Fibroblast of skin of left quadriceps (primary cell): Measurements from ENCODE around the gene SDK2.

Experiments
- DNase-seq, 2 experiments: peaks; one replicate each; pipeline ENCODE4 v3.0.0-alpha.2; 2013; ENCODE audit warnings: low read depth in 2 of 2

The SDK2 gene

DNA sequence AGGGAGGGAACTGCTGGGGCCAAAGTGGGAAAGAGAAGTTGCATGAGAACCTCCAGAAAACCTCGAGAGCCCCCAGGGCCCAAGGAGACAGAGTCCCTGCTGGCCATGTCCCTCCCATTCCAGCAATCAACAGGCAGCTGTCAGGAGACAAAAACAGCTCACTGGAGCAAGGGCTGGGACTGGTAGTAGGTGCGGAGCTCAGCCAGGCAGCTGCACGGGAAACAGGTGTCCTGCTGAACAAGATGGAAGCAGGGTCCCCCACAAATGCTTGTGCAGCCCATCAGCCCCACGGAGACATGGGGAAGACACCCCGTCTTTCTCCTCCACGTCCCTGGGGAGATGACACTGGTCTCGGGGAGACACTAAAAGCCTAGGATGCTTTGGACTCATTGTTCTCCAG is 34.5 kb downstream of the SDK2 start:
- no peak for DNase-seq

DNA sequence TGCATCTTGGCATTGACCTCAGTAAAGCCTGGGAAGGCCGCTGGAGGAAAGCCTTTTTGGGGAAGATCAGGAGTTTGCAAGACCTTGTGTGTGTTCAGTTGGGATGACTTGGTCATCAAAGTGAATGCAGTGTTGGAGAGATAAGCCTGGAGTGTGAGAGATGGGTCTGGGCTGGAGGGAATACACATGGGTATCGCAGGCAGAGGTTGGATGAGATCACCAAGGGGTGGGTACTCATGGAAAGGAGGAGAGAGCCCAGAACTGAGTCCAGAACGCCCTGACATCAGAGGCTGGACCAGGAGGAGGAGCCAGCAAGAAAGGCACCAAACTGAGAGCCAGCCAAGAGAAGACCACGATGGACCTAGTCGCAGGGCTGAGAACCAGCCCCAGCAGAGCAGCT is 35.2 kb downstream of the SDK2 start:
- no peak for DNase-seq

DNA sequence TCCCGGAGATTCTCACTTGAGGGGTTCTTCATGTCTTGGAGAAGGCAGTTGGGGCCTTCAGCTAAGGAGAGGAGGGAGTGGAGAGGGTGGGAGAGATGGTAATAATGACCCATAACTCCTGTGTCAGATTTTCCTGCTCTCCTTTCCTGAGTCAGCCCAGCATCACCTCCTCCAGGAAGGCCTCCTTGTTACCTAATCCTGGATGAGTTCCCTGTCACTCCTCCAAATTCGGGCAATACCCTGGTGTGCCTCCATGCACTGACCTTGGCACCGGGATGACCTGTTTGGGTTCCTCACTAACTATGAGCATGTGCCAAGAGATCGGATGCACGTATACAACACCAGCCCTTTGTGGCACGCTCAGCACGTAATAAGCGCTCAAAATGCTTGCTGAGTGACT is 38.8 kb downstream of the SDK2 start:
- DNase-seq = no peak

DNA sequence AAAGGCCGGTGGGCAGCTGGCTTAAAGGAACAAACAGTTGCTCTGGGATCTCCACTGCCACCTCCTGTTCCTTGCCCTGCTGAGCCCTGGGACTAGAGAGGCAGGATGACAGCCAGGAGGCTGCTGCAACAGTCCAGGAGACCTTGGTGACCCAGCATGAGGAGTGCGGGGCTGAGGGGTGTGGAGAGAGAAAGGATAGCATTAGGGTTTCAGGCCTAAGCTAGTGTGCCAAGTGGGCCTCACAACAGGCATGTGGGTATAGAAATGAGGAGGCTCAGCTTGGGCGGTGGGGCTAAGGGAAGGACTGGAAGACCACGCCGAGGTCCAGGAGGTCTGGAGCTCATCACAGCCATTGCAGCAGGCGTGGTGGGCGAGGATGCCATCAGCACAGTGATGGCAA is 39.8 kb downstream of the SDK2 start:
- no peak for DNase-seq

DNA sequence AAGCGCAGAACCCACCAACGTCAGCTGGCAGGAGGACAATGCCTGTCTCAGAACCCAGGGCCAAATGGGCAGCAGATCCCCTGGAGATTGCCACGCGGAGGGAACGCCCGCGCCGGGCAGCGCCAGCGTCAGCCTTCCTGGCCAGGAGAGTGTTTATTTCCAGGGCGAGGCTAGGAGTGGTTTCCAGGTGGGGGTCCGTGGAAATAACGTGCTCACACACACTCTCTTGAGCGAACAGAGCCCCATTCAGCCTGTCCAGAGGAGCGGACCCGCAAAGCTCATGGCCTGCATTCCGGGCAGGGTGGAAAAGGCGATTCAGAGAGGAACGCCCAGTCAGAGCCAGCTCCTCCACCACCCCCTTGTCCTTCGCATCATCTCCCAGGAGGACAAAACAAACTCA is 40.3 kb downstream of the SDK2 start:
- no peak for DNase-seq

DNA sequence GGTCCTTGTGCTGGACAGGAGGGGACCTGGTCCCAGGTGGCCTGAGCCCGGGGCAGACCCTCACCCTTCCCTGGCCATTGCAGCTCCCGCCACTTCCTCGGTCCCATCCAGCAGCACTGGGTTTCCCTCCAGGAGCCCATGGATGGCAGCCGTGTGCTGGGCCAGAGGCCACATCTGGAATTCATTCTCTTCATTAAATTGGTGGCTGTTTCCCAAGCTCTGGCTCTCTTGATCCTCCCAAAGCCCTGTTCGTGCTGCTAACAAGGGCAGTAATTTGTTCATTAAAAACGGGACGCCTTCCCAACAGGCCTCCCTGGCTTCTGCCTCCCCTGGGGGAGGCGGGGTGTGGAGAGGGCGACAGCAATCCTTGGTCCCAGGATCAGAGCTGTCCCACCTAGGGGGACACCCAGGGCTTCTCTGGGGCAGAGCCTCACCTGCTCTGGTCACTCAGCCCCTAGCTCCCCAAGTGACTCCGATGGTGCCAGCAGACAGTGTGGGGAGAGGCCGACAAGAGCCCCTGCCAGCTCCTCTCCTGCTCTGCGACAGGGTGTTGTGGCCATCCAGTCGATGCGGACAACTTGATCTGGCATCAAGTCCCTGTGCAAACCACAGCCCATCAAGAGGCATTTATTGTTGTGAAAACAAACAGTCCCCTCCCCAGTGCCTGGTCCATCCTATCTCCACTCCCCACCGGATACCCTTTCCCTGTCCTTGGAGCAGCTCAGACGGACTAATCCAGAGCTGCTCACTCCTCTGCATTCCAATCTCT is 44.0 kb downstream of the SDK2 start:
- DNase-seq = no peak

DNA sequence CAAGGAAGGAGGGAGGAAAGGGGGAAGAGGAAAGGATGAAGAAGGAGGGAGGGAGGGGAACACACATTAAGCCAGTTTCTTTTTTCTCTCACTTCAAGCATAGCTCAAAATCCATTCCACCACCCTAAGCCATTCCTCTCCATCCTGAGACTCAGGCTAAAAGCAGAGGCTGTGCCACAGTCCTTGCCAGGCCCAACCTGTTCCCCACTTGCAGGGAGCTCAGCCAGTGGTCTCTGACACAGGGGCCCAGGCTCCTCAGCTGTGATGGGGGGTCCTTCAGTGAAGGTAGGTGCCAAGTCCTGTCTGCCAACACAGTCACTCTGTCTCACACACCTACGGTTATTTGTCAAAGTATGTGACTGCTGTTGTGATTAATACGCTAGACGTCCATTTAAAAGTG is 44.6 kb downstream of the SDK2 start:
- DNase-seq = no peak

DNA sequence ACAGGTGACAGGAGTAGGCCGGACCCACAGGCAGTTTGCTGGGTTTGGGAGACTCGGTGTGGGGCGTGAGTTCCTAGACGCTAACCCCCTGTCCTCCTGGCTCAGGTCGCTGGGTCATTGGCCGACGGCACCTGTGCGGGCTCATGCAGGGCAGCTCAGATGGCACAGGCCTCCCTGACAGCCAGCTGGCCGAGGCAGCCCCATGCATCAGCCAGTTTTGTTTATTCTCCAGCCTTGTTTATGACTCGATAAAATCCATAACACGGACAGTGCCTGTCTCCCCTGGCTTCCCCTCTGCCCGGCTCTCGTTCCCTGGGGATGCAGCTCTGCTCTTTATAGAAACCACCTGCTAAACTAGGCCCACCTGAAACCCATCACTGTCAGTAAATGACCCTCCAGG is 46.0 kb downstream of the SDK2 start:
- DNase-seq = no peak

DNA sequence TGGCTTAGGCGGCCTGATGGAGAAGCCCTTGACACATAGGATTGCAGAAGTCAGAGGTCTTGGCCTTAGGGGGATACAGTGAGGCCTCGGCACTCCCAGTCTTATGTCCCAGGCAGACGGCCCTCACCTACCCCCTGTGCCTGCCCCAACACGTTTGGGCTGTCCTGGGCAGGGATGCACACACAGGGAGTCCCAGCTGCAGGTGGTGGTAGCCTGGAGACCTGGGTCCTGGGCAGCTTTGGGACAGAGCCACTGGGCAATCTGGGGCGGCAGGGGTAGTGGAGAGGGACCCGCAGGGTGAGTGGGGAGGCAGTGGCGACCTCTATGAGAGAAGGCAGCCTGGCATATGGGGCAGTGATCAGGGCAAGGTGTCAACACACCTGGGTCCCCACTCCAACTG is 48.3 kb downstream of the SDK2 start:
- DNase-seq = no peak

DNA sequence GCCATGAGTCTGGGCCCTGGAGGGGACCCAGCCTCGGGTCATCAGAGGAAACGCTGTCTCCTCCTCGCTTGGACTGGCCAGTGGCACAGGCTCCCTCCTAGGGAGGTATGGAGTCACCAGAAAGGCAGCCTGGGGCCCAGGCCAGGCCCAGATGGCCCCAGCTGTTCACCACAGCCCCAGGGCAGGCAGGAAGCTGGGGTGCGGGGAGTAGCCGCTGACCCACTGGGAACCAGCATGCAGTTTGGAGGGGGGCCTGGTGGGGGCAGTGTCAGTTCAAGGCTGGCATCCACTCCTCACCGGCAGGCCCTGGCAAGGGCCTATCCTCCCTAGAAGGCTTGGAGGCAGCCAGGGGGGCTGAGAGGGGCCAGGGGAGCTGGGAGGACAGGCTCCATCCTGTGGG is 48.8 kb downstream of the SDK2 start:
- no peak for DNase-seq

DNA sequence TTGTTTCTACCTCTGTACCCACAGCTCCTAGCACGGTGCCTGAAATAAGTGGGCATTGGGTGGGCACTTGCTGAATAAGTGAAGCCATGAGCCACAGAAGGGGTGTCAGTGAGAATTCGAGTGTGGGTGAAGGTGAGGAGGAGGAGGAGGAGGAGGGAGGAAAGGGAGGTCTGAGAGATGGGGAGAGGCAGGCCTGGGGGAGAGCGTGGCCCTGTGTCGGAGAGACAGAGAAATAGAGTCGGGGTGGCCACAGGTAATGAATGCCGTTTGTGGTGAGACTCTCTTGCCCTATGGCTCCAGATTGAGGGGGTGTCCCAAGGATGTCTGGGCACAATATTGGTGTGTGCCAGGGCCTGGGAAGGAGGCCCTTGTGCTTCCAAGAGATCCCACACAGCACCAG is 49.2 kb downstream of the SDK2 start:
- no peak for DNase-seq

DNA sequence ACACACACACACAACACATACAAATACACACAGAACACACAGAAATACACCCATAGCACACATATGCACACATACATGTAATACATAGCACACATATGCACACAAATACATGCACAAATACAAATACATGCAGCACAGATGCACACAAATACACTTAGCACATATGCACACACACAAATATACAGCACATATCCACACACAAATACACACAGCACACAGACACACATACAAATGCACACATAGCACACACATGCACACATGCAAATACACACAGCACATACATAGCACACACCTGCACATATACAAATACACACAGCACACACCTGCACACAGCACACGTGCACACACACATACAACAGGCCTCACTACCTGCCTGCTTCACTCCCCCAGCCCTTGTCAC is 49.6 kb downstream of the SDK2 start:
- no peak for DNase-seq

DNA sequence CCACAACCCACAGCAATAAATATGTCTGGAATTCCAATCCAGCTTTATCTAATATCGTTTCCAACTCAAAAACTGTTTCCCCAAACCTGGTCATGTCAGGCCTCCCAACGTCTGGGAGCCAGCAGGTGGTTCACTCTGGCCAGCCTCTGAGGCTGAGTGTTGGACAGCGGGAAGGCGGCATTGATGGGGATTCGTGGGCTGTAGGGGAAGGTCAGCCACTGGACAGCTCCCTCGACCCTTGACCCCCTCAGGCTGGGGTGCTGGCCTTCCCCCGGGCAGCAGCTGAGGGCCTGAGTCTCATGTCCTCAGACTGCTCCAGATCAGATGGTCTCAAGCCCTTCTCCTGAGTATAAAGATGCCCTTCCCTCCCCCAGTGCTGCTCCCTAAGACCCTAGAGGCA is 50.2 kb downstream of the SDK2 start:
- DNase-seq = no peak

DNA sequence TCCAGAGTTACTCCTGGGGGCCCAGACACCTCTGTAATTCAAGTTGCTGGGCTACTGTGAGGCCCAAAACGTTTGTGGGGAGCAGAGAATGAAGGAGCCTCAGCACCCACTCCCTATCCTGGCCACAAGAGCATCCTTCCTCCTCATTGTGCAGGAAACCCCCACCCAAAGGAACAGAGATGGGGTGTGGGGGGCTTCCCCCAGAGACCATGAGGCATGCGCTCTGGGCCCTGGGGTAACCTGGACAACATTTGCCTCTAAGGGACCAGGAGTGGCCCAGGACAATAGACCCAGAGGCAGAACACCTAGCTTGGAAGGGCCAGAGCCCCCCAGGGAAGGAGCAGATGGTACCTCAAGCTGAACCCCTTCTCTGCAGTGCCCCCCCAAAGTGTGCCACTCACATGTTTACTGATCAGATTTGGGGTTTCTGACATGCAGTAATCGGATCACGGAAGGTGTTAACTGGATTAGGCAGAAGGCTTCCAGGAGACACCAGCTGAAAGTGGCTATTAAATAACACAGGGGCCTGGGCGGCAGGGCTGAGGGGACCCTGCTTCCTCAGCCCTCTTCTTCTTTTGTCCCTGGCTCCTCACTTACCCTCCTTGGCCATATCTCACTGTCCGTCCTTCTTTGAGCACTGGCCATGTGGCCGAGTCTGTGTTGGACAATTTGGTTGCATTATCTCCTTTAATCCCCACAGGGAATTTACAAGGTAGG is 50.8 kb downstream of the SDK2 start:
- DNase-seq = no peak

DNA sequence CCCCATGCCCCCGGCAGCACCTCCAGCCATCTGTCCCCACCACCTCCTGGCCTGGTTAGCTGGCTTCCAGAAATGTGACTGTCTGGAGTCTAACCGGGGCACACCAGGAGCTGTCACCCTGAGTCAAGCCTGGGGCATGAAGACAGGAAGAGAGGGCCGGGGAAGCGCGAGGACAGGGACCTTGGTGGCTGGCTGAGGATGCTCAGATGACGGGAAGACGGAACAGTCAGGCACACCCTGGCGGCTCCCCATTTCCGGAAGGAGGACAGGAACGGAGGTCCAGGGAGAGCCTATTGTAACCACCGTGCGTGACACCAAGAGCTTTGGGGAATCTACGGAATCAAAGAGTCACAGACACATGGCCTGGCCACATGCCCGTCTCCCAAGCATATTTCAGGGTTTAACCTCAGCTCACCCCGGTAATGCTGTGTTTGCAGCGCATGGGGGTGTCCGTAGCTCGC is 51.7 kb downstream of the SDK2 start:
- no peak for DNase-seq

DNA sequence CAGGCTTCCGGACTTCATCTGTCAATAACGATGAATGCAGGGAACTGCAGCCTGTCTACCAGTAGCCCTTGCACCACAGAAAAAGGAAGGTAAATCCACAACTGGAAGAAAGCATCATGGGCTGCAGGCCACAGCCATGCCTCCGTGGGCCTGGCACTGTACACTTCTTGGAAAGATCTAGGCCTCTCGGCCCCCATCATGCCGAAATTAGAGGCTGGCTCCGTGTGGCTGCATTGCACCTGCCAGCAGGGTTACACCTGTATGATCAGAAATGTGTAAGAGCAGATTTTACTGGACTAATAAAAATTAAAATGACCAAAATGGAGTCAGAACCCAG is 52.2 kb downstream of the SDK2 start:
- no peak for DNase-seq

DNA sequence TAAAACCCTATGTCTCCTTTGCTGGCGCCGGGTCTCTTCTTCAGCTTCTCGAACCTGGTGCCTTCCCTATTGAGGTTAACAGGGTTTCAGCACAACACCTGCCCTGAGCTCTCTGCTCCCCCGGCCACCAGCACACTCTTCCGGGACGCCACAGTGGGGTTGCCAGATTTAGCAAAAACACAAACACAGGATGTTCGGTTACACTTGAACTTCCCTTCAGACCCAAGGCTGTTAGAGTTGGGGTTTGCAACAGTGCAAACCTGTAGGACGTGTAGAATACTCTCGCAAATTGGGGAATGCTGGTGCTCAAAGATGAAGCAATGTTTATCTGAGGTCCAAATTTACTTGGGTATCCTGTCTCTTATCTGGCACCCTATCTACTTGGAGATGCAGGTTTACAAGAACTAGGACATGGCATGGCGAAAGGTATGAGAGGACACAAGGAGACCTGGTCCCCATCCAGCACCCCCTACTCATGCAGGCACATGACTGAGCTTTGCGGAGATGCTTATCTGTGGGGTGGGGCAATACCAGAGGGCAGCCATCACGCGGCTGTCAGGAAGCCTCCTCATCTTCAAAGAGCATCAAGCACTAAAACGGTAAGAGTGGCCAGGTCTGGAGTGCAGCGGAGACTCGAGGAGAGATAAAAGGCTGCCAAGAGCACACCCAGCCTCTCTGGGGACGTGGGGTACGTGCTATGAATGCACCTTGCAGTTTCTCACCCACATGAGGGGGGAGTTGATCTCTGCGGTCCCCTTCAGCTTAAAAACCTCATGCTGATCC is 52.8 kb downstream of the SDK2 start:
- DNase-seq = no peak

DNA sequence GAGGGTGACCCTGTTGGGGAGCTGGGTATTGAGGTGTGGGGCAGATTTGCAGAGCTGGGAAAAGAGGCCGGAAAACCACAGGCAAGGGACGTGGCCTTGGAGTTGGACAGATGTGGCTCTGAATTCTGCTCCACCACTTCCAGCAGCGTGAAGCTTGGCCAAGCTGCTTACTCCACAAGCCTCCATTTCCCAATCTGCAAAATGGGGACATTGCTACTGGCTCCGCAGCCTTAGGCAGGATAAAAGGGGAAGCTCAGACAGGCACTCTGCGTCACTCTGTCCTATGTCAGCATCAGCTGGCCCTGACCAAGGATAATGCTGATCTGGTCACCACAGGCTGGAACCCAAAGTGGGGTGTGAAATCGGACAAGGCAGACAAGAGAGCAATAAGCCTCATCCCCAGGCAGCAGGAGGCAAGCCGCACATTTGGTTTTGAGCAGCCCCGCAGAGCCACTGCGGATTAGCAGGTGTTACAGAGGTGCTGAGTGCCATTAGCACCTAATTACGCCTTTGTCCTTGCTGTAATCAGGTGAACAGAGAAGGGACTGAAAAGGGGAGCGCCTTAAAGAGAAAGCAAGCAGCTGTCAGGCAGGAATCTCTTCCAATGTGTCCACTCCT is 54.8 kb downstream of the SDK2 start:
- DNase-seq = no peak

DNA sequence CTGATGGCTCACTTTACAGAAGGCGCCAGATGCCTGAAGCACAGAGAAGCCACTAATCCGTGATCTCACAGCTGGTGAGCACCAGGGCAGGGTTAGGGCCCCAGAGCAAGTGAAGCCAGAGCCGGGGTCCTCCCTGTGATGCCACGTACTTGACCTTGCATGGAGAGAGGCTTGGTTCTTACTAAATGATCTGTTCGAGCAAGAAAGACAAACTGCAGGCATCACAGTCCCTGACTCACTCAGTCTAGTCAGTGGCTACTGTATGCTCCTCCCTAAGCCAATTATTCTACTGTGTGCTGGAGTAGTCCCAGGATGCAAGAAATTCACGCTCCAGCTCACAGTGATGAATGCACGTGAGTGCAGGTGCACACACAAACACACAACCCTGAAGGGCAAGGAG is 55.4 kb downstream of the SDK2 start:
- DNase-seq = no peak

DNA sequence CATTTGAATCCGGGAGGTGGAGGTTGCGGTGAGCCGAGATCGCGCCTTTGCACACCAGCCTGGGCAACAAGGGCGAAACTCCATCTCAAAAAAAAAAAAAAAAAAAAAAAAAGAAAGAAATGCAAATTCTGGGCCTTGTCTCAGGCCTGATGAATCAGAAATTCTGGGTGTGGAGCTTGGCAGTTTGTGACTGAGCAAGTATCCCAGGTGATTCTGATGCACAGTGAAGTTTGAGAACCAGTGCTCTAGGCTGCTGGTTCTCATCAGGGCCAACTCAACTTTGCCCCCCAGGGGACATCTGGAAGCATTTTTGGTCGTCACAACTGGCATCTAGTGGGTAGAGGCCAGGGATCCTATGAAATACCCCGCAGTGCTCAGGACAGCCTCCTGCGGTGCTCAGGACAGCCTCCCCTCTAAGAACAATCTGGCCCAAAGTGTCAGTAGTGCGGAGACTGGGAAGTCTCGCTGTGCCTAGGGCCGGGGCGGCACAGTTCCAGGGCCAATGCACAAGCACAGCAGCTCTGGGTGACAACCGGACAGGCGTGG is 55.9 kb downstream of the SDK2 start:
- DNase-seq = no peak

DNA sequence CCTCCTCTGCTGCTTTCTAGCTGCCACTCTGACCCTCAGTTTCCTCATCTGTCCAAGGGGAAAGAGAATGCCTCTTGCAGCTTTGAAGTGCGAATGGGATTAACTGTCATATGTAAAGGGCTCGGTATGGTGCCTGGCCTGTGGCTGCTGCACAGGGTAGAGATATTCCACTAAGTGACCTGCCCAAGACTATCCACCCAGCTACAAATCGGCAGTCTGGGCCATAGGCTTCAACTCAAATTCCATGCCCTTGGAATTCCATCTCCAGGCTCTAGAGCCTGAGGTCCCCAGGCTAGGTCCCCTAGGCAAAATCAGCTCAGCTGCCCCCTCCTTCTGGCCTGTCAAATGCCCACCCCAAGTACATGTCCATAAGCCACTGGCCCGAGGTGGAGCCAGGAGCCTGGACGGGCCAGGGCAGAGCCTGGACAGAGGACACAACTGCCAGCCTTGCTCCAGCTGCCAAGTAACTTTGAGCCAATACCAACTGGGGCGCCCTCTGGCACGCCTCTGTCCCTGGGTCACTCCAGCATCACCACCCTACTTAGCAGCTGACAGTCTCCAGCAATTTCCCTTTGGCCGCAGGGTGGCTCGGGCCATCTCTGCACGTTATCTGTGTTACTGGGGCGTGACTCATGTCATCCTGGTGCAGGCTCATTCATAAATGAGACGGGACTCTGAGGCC is 57.2 kb downstream of the SDK2 start:
- no peak for DNase-seq
